Motor neuron (in vitro differentiated cells): ENCODE results near the gene CFAP61. TPM values are rescaled to one million over a fixed set of nuclear protein-coding genes. Genes with fewer than 3 reads are reported as not detected.

Experiments
- ATAC-seq, 8 experiments: fragments of 200-7000 bp; cut with Tn5 transposase; replicated peaks in 6 of 8; 2 replicates each; pipeline ENCODE4 v1.8.0; 2021; ENCODE audit warnings: mild to moderate bottlenecking in 8 of 8, moderate library complexity in 8 of 8
- H3K27ac ChIP-seq, 2 donors: fragments of 250-450 bp; sonication (Bioruptor Pico); 2 replicates each; pipeline ENCODE4 v1.9.0; 2021; ENCODE audit warnings: antibody characterized with exemption in 2 of 2, mild to moderate bottlenecking in 2 of 2, moderate library complexity in 1 of 2
- H3K4me1 ChIP-seq, 2 donors: fragments of 250-450 bp; sonication (Bioruptor Pico); replicated peaks in 1 of 2; 2 replicates each; pipeline ENCODE4 v1.6.1; 2021; ENCODE audit warnings: antibody characterized with exemption in 2 of 2, mild to moderate bottlenecking in 2 of 2, moderate library complexity in 1 of 2
- H3K4me3 ChIP-seq, 5 donors: fragments of 250-450 bp; sonication (Bioruptor Pico); 2 replicates each; pipeline ENCODE4 v1.9.0; 2021; ENCODE audit warnings: antibody characterized with exemption in 5 of 5, mild to moderate bottlenecking in 5 of 5, moderate library complexity in 4 of 5
- WGBS, 10 experiments: fragments of 450-650 bp; shearing (Covaris generic); methylation state at CpG; one replicate each; pipeline ENCODE4 v1.0.0; 2022; 5-methylcytosine and 5-hydroxymethylcytosine counted together
- in situ Hi-C, 9 experiments: fragments of 400-800 bp; cut with MboI; loops; one replicate each; pipeline ENCODE4 v1.15.0; 2021; ENCODE audit warnings: low sequenced_read_pairs in 9 of 9, low pct_unique_long_range_greater_than_20kb in 2 of 9; ENCODE audit not compliant: unreplicated experiment in 9 of 9
- total RNA-seq, 8 experiments: library from RNA; unstranded; fragments of 300-600 nt; gene quantifications; 2 replicates each; pipeline versions ENCODE4 v1.2.3 to v1.2.4, GENCODE V29; 2022

The CFAP61 gene
- total RNA-seq, 8 experiments from 2014 or later = 0.36 to 13.0 (median 1.3) TPM

GRCh38 chr20:20293141-20293540, 240.8 kb downstream of the CFAP61 start:
- Histone ChIP-seq H3K4me3 (no peak overlapping the region), H3K4me1 (no peaks in the 10 kb centered on the region), H3K27ac (no peak overlapping the region)
- in situ Hi-C loops = no loop called here
- ATAC-seq = no peak
- 10 to 91% (median 78%) methylated on average over 1 to 4 of the region's 4 CpGs; no CpG with 5 or more reads in 1 of the 10 experiments for WGBS, 10 experiments

GRCh38 chr20:20293691-20294385, 241.5 kb downstream of the CFAP61 start:
- no peak for ATAC-seq

GRCh38 chr20:20295621-20296498, 243.5 kb downstream of the CFAP61 start:
- Histone ChIP-seq H3K4me1 (no peaks in the 10 kb centered on the region), H3K4me3 (no peak overlapping the region), H3K27ac (no peak overlapping the region)
- in situ Hi-C loops = no loop called here
- ATAC-seq = no peak
- WGBS, 10 experiments = 50 to 100% (median 78%) methylated on average over 1 to 3 of the region's 6 CpGs; no CpG with 5 or more reads in 7 of the 10 experiments

More at GRCh38 chr20:20293691-20294385, 241.5 kb downstream of the CFAP61 start:
- H3K4me1 ChIP-seq = no peaks in the 10 kb centered on the region
- in situ Hi-C loops = no loop called here
- no peak overlapping the region for H3K4me3 ChIP-seq
- 32 to 100% (median 74%) methylated on average over 1 to 7 of the region's 7 CpGs for WGBS, 10 experiments
- H3K27ac ChIP-seq = no peak overlapping the region

- in situ Hi-C loops = no loop called here
- Histone ChIP-seq H3K4me1 (no peaks in the 10 kb centered on the region), H3K4me3 (no peak overlapping the region), H3K27ac (no peak overlapping the region)
- WGBS, 10 experiments = 0 to 100% (median 58%) methylated on average over 1 to 3 of the region's 3 CpGs; no CpG with 5 or more reads in 2 of the 10 experiments
- no peak for ATAC-seq
These were observed 244.8 kb downstream of the CFAP61 start for GRCh38 chr20:20297181-20297580.

GRCh38 chr20:20297752-20298151, 245.4 kb downstream of the CFAP61 start:
- in situ Hi-C loops = no loop called here
- ATAC-seq = no peak
- Histone ChIP-seq H3K4me1 (no peaks in the 10 kb centered on the region), H3K27ac (no peak overlapping the region), H3K4me3 (no peak overlapping the region)
- WGBS, 10 experiments = 0 to 100% (median 67%) methylated on average over 1 to 2 of the region's 2 CpGs; no CpG with 5 or more reads in 1 of the 10 experiments

DNA sequence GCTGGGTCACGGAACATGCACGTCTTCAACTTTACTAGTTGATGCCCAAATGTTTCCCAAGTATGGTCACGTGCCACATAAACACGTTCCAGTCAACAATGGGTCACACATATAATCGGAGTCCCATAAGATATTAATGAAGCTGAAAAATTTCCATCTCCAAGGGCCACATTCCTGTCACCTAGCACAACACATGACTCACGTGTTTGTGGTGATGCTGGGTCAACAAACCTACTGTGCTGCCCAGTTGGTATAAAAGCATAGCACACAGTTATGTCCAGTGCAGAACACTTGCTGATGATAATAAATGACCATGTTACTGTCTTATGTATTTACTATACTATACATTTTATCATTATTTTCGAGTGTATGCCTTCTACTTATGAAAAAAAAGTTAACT, 247.6 kb downstream of the CFAP61 start:
- Histone ChIP-seq H3K4me1 (no peaks in the 10 kb centered on the region), H3K27ac (no peak overlapping the region), H3K4me3 (no peak overlapping the region)
- ATAC-seq = no peak
- in situ Hi-C loops = no loop called here
- 21 to 100% (median 68%) methylated on average over 2 to 7 of the region's 7 CpGs; no CpG with 5 or more reads in 1 of the 10 experiments for WGBS, 10 experiments

- H3K27ac ChIP-seq = no peak overlapping the region
- no peaks in the 10 kb centered on the region for H3K4me1 ChIP-seq
- no peak for ATAC-seq
- H3K4me3 ChIP-seq = no peak overlapping the region
- WGBS, 10 experiments = 0 to 100% (median 80%) methylated on average over 1 to 5 of the region's 12 CpGs; no CpG with 5 or more reads in 3 of the 10 experiments
- in situ Hi-C loops = no loop called here
These were observed 251.0 kb downstream of the CFAP61 start for GRCh38 chr20:20303320-20303719.

- H3K4me1 ChIP-seq = no peaks in the 10 kb centered on the region
- 40 to 95% (median 88%) methylated on average over 1 to 9 of the region's 15 CpGs; no CpG with 5 or more reads in 3 of the 10 experiments for WGBS, 10 experiments
- ATAC-seq = no peak
- H3K27ac ChIP-seq = no peak overlapping the region
- in situ Hi-C loops = no loop called here
- no peak overlapping the region for H3K4me3 ChIP-seq
These were observed 251.4 kb downstream of the CFAP61 start for GRCh38 chr20:20303742-20304141.

DNA sequence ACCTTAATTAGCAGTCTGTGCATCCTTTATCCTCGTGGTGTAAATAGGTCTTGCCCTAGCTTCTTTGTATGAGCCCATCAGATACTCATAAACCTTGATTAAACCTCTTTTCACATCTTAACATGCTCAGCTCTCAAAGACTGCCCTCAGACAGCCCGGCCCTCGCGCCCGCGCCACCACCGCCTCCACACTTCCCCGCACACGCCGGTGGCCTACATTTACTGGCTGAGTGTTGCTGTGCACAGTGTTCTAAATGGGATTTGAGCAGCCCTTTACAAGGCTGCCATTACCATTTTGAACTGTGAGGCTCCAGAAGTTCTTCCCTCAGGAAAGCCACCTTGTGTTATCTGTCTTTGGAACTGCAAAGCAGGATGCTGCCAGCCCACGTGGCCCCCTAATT, 252.6 kb downstream of the CFAP61 start:
- Histone ChIP-seq H3K4me3 (no peak overlapping the region), H3K4me1 (no peaks in the 10 kb centered on the region), H3K27ac (no peak overlapping the region)
- in situ Hi-C loops = no loop called here
- WGBS, 10 experiments = 69 to 93% (median 78%) methylated on average over 1 to 11 of the region's 11 CpGs; no CpG with 5 or more reads in 2 of the 10 experiments
- ATAC-seq = no peak

GRCh38 chr20:20312562-20312961, 260.2 kb downstream of the CFAP61 start:
- Histone ChIP-seq H3K27ac (no peak overlapping the region), H3K4me3 (no peak overlapping the region), H3K4me1 (peaks cover 2 to 3% of the 10 kb centered on the region in 2 donors)
- in situ Hi-C loops = no loop called here
- 16 to 100% (median 78%) methylated on average over 1 to 3 of the region's 3 CpGs for WGBS, 10 experiments
- ATAC-seq = no peak

GRCh38 chr20:20317195-20317594, 264.9 kb downstream of the CFAP61 start:
- no peak overlapping the region for H3K4me3 ChIP-seq
- peaks cover 7 to 8% of the 10 kb centered on the region in 2 donors for H3K4me1 ChIP-seq
- H3K27ac ChIP-seq = no peak overlapping the region
- in situ Hi-C loops = no loop called here
- peak in 6 of 8 experiments; percentile 41 to 69 (median 60) for ATAC-seq
- WGBS, 10 experiments = 29 to 86% (median 81%) methylated on average over 1 to 3 of the region's 4 CpGs; no CpG with 5 or more reads in 7 of the 10 experiments

GRCh38 chr20:20317621-20318364, 265.5 kb downstream of the CFAP61 start:
- peak in 7 of 8 experiments; percentile 24 to 81 (median 72) for ATAC-seq
- WGBS, 10 experiments = 0 to 100% (median 64%) methylated on average over 2 to 9 of the region's 13 CpGs; no CpG with 5 or more reads in 2 of the 10 experiments

More at GRCh38 chr20:20317621-20318364, 265.5 kb downstream of the CFAP61 start:
- Histone ChIP-seq H3K4me3 (no peak overlapping the region), H3K4me1 (peaks cover 7 to 8% of the 10 kb centered on the region in 2 donors), H3K27ac (no peak overlapping the region)
- in situ Hi-C loops = no loop called here
